GM20000 (cell line): Measurements from ENCODE around the gene AR.

ENCODE experiments used
- DNase-seq: peaks from one replicate; pipeline ENCODE4 v3.0.0; 2012; ENCODE audit warnings: low spot score
- CTCF ChIP-seq: IDR thresholded peaks from 2 replicates; pipeline ENCODE4 v1.5.1; 2012; ENCODE audit warnings: mild to moderate bottlenecking, control low read depth; ENCODE audit errors: extremely low read depth, missing control alignments

AR gene

GRCh38 chrX:67543818-67544217 is at the start of gene AR:
AR (plus strand) TSS chrX:67544021; CDS start chrX:67545147, 1,126 bp downstream.
- DNase-seq: no peak
- TF ChIP-seq CTCF: no peak

GRCh38 chrX:67500617-67501016 is 43.2 kb upstream of the AR start:
- no peak for TF ChIP-seq CTCF
- DNase-seq: no peak

- TF ChIP-seq CTCF: no peak
- DNase-seq: no peak
Observed at GRCh38 chrX:67503004-67503403, 40.8 kb upstream of the AR start.

- no peak for DNase-seq
- no peak for TF ChIP-seq CTCF
Observed at GRCh38 chrX:67503453-67503852, 40.4 kb upstream of the AR start.

GRCh38 chrX:67520671-67521070 is 23.1 kb upstream of the AR start:
- DNase-seq: no peak
- no peak for TF ChIP-seq CTCF

- no peak for DNase-seq
- TF ChIP-seq CTCF: no peak
Observed at GRCh38 chrX:67523002-67523681, 20.7 kb upstream of the AR start.

GRCh38 chrX:67523932-67524331 is 19.9 kb upstream of the AR start:
- DNase-seq: no peak

More at GRCh38 chrX:67523932-67524331, 19.9 kb upstream of the AR start:
- no peak for TF ChIP-seq CTCF
